CD8-positive, alpha-beta memory T cell (primary cell): ENCODE measurements around the gene RFC2. TPM values are rescaled to one million over a fixed set of nuclear protein-coding genes. Genes with fewer than 3 reads are reported as not detected.
"Not testable (repeated sequence)": the region's sequence is repeated elsewhere in the genome, so short reads cannot be mapped to it uniquely, and the experiment has no call there.

ENCODE experiments used
- CTCF ChIA-PET: fragments of 350-600 bp; sonication (Branson Sonifier 250); formaldehyde crosslinking; loops from one replicate; lab custom pipeline; 2021; ENCODE audit warnings: antibody characterized with exemption; lab: Charles Lee
- POLR2A ChIA-PET: fragments of 350-600 bp; sonication (Branson Sonifier 250); formaldehyde crosslinking; loops from one replicate; lab custom pipeline; 2021; ENCODE audit warnings: antibody characterized with exemption; lab: Charles Lee
- DNase-seq, 5 donors: peaks; one replicate each; pipeline versions ENCODE4 v3.0.0 to v3.0.0-alpha.2; 2020 to 2022; ENCODE audit warnings: mixed read lengths in 1 of 5
- H3K27ac ChIP-seq: one replicate; pipeline ENCODE4 v1.7.0; 2013; ENCODE audit warnings: low read depth, mild to moderate bottlenecking, low read length, moderate library complexity
- H3K27me3 ChIP-seq: 2 replicates; pipeline ENCODE4 v1.7.0; 2013; ENCODE audit warnings: low read length, mild to moderate bottlenecking; ENCODE audit not compliant: insufficient read depth, poor library complexity, severe bottlenecking
- H3K36me3 ChIP-seq: 2 replicates; pipeline ENCODE4 v1.7.0; 2013; ENCODE audit warnings: mild to moderate bottlenecking, low read length, moderate library complexity; ENCODE audit not compliant: insufficient read depth
- H3K4me1 ChIP-seq: 2 replicates; pipeline ENCODE4 v1.7.0; 2013; ENCODE audit warnings: mild to moderate bottlenecking, low read length, moderate library complexity; ENCODE audit not compliant: insufficient read depth
- H3K4me3 ChIP-seq: 2 replicates; pipeline ENCODE4 v1.7.0; 2013; ENCODE audit warnings: mild to moderate bottlenecking, low read length
- H3K9me3 ChIP-seq: 2 replicates; pipeline ENCODE4 v1.7.0; 2013; ENCODE audit warnings: mild to moderate bottlenecking, low read length
- H3K27ac Mint-ChIP-seq, 8 donors: one replicate each; pipeline ENCODE4 v1.8.0; 2020 to 2021; ENCODE audit warnings: mixed read lengths in 8 of 8, mild to moderate bottlenecking in 6 of 8, inconsistent platforms in 3 of 8, moderate library complexity in 3 of 8
- H3K27me3 Mint-ChIP-seq, 2 donors: one replicate each; pipeline ENCODE4 v1.8.0; 2020 to 2021; ENCODE audit warnings: mixed read lengths in 2 of 2, mild to moderate bottlenecking in 1 of 2, moderate library complexity in 1 of 2
- H3K36me3 Mint-ChIP-seq, 3 donors: one replicate each; pipeline ENCODE4 v1.8.0; 2020 to 2021; ENCODE audit warnings: mixed read lengths in 3 of 3, inconsistent platforms in 1 of 3, mild to moderate bottlenecking in 1 of 3
- H3K4me1 Mint-ChIP-seq, 3 donors: one replicate each; pipeline ENCODE4 v1.8.0; 2020 to 2021; ENCODE audit warnings: mixed read lengths in 3 of 3, inconsistent platforms in 1 of 3, mild to moderate bottlenecking in 1 of 3
- H3K4me3 Mint-ChIP-seq, 7 donors: one replicate each; pipeline ENCODE4 v1.8.0; 2020 to 2021; ENCODE audit warnings: mixed read lengths in 7 of 7, mild to moderate bottlenecking in 6 of 7, moderate library complexity in 4 of 7, inconsistent platforms in 2 of 7
- H3K9me3 Mint-ChIP-seq, 5 donors: one replicate each; pipeline ENCODE4 v1.8.0; 2020 to 2022; ENCODE audit warnings: mixed read lengths in 5 of 5, mild to moderate bottlenecking in 3 of 5, moderate library complexity in 2 of 5, inconsistent platforms in 1 of 5
- polyA plus RNA-seq: library from polyadenylated mRNA; unstranded; fragments of 300-500 nt; fragmentation: Illumina TruSeq; gene quantifications from one replicate; pipeline ENCODE4 v1.2.3, GENCODE V29; 2021
- total RNA-seq, 2 experiments: library from RNA; stranded (reverse); gene quantifications; one replicate each; pipeline ENCODE4 v1.2.3, GENCODE V29; 2021

The RFC2 gene
- total and polyA plus RNA-seq, 3 experiments from 2014 or later = 24.8 to 99.4 (median 88.9) TPM

DNA sequence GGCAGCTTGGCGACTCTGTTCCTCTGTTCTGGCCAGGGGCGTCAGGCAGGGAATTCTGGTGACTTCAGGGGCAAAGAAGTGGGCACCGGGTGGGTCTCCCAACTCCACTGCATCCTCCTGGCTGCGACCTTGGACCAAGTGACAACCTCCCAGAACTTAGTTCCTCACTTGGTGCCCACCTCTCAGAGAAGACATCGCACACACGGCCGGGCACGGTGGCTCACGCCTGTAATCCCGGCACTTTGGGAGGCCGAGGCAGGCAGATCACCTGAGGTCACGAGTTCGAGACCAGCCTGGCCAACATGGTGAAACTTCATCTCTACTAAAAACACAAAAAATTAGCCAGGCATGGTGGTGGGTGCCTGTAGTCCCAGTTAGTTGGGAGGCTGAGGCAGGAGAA lies 29.3 kb downstream of the RFC2 start:
- DNase-seq, H3K9me3 ChIP-seq, POLR2A ChIA-PET, H3K27ac ChIP-seq, H3K4me1 ChIP-seq, H3K4me3 ChIP-seq, H3K27me3 Mint-ChIP-seq, H3K4me1 Mint-ChIP-seq, H3K27ac Mint-ChIP-seq, H3K36me3 ChIP-seq, CTCF ChIA-PET, H3K9me3 Mint-ChIP-seq, H3K4me3 Mint-ChIP-seq, H3K27me3 ChIP-seq: not testable (repeated sequence)
- peaks cover 0 to 13% (median 5%) of the 10 kb centered on the region in 3 donors for H3K36me3 Mint-ChIP-seq

DNA sequence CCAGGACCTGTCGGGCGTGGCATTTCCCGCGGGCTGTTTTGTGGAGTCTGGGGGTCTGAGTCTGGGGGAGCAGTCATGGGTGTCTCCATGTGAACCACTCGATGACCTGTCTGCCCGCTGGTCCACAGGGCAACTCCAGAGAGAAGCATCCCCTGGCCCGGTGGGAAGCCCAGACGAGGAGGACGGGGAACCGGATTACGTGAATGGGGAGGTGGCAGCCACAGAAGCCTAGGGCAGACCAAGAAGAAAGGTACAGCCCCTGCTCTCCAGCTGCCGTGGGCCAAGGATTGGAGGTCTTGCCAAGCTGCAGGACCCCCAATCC lies 29.7 kb downstream of the RFC2 start:
- CTCF ChIA-PET = no interaction called here
- POLR2A ChIA-PET = no interaction called here
- Histone ChIP-seq H3K36me3 (no peaks in the 10 kb centered on the region), H3K27me3 (no peaks in the 10 kb centered on the region), H3K27ac (no peak overlapping the region), H3K9me3 (no peaks in the 10 kb centered on the region), H3K4me1 (no peaks in the 10 kb centered on the region), H3K4me3 (no peak overlapping the region)
- Mint-ChIP-seq H3K36me3 (peaks cover 0 to 11% (median 5%) of the 10 kb centered on the region in 3 donors), H3K27ac (no peak overlapping the region), H3K9me3 (no peaks in the 10 kb centered on the region), H3K4me3 (no peak overlapping the region), H3K4me1 (peaks cover 4 to 5% (median 4%) of the 10 kb centered on the region in 3 donors), H3K27me3 (no peaks in the 10 kb centered on the region)
- DNase-seq = no peak

DNA sequence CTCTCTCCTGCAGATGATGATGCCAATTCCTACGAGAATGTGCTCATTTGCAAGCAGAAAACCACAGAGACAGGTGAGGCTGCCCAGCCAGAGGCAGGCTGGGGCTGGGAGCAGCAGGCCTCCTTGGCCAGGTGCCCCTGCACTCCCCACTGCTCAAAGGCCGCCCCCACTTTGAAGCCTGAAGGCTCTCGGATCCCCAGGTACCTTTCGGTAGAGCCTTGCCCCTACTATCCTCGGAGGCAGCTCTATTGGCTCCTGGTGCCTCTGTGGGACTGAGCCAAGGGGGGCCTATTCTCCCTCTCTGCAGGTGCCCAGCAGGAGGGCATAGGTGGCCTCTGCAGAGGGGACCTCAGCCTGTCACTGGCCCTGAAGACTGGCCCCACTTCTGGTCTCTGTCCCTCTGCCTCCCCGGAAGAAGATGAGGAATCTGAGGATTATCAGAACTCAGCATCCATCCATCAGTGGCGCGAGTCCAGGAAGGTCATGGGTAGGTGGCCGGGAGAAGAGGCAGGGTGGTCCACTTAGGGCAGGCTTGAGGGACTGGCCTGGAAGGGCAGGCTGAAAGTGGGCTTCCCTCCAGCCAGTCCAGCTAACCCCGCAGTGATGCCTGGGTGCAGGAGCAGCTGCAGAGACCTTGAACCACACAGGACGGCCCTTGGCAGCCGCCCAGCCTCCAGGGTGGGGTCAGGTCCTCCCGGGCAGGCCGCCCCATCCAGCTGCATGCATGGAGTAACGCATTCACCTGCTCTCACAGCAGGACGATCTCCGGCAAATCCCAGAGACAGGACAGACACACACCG lies 30.3 kb downstream of the RFC2 start:
- Histone ChIP-seq H3K4me3 (no peak overlapping the region), H3K9me3 (no peaks in the 10 kb centered on the region), H3K27me3 (no peaks in the 10 kb centered on the region), H3K27ac (no peak overlapping the region), H3K4me1 (no peaks in the 10 kb centered on the region), H3K36me3 (no peaks in the 10 kb centered on the region)
- POLR2A ChIA-PET = no interaction called here
- no peak for DNase-seq
- peak overlapping the region in 2 of 8 donors; percentile 38 to 55 for H3K27ac Mint-ChIP-seq
- H3K4me1 Mint-ChIP-seq = peaks cover 4 to 5% (median 4%) of the 10 kb centered on the region in 3 donors
- peaks cover 0 to 7% (median 4%) of the 10 kb centered on the region in 3 donors for H3K36me3 Mint-ChIP-seq
- CTCF ChIA-PET = interaction anchor here (1.1 to 1.6 kb wide), 2 partner anchors 17 to 177 kb away, joined by 4 to 8 read pairs; no protein-coding TSS in a partner anchor
- no peak overlapping the region for H3K4me3 Mint-ChIP-seq
- H3K9me3 Mint-ChIP-seq = no peaks in the 10 kb centered on the region
- H3K27me3 Mint-ChIP-seq = no peaks in the 10 kb centered on the region

DNA sequence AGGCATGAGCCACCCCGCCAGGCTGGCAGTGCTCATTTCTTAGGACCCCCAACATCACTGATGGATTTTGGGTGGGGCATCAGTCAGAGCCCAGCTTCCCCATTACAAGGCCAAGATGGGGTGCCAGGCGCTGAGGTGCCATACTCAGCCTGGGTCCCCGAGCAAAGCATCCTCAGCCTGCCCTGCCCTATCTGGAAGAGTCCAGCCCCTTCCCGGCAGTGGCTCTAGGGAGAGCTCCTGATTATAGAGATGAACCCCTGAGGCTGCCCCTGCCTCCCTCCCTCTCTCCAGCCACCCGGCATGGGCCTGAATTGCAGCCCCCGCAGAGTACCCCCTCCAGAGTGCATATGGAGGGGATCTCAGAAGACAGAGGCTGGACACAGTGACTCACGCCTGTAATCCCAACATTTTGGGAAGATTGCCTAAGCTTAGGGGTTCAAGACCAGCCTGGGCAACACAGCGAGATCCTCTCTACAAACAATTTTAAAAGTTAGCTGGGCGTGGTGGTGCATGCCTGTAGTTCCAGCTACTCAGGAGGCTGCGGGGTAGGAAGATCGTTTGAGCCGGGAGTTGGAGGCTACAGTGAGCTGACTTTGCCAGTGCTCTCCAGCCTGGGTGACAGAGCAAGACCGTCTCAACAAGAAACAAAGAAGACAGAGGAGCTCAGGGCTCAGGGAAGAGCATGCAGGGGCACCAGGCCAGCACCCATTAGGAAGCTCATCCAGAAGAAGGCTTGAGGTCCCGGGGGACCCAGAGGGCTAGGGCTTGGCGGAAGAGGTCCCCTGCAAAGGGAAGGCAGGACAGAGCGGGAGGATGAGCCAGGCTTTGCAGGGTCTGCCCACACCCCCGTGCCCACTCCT lies 31.1 kb downstream of the RFC2 start:
- no peaks in the 10 kb centered on the region for H3K9me3 Mint-ChIP-seq
- ChIA-PET POLR2A (no interaction called here), CTCF (interaction anchor here (1.1 to 1.6 kb wide), 2 partner anchors 16 to 178 kb away, joined by 4 to 8 read pairs; no protein-coding TSS in a partner anchor)
- H3K4me3 Mint-ChIP-seq = no peak overlapping the region
- Histone ChIP-seq H3K36me3 (no peaks in the 10 kb centered on the region), H3K9me3 (no peaks in the 10 kb centered on the region), H3K27ac (no peak overlapping the region), H3K4me3 (no peak overlapping the region), H3K4me1 (peaks cover 3% of the 10 kb centered on the region), H3K27me3 (no peaks in the 10 kb centered on the region)
- H3K36me3 Mint-ChIP-seq = peaks cover 0 to 6% (median 4%) of the 10 kb centered on the region in 3 donors
- H3K27me3 Mint-ChIP-seq = no peaks in the 10 kb centered on the region
- H3K4me1 Mint-ChIP-seq = peaks cover 7 to 9% (median 7%) of the 10 kb centered on the region in 3 donors
- H3K27ac Mint-ChIP-seq = peak overlapping the region in 2 of 8 donors; percentile 43 to 63
- DNase-seq = no peak

DNA sequence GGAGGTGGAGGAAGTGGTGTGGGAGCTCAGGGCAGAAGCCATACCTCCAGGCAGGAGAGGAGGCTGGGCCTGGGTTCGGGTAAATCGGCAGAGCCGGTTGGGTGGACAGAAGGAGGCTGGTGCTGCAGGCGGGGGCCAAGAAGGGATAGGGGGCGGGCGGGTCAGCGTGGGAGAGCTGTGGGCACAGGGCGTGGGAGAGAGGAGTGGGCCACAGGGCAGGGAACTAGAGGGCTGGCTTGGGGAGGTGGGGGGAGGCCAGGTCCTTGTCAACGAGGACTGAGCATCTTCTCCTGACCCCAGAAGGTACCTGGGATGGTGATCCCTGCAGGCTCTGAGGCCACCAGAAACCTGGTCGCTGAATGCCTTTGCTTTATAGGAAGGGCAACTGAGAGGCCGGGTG lies 32.5 kb downstream of the RFC2 start:
- peaks cover 0 to under 1% of the 10 kb centered on the region in 2 donors for H3K27me3 Mint-ChIP-seq
- peaks cover 14 to 17% (median 17%) of the 10 kb centered on the region in 3 donors for H3K4me1 Mint-ChIP-seq
- Histone ChIP-seq H3K27ac (no peak overlapping the region), H3K27me3 (no peaks in the 10 kb centered on the region), H3K9me3 (no peaks in the 10 kb centered on the region), H3K4me1 (peaks cover 15% of the 10 kb centered on the region), H3K4me3 (no peak overlapping the region), H3K36me3 (no peaks in the 10 kb centered on the region)
- peaks cover 0 to 4% (median 1%) of the 10 kb centered on the region in 3 donors for H3K36me3 Mint-ChIP-seq
- no peaks in the 10 kb centered on the region for H3K9me3 Mint-ChIP-seq
- ChIA-PET CTCF (no interaction called here), POLR2A (no interaction called here)
- no peak overlapping the region for H3K4me3 Mint-ChIP-seq
- DNase-seq = no peak
- no peak overlapping the region for H3K27ac Mint-ChIP-seq

DNA sequence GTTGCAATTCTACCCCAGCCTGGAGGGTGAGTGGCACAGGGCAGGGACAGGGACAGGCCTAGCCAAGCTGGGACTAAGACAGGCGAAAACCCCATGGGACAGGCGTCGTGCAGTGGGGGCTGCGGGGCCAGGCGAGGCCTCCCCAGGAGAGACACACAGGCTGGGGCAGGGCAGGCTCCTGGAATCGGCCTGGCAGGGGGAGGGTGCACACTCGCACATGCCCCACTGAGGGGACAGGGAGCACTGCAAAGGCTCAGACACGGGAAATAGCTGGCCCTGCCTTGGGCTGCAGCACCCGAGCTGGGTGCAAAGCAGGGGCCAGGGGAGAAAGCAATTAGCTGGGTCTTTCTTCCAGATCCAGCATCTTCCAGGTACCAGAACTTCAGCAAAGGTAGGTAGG lies 34.0 kb downstream of the RFC2 start:
- Mint-ChIP-seq H3K27me3 (peaks cover 0 to 3% of the 10 kb centered on the region in 2 donors), H3K4me1 (peaks cover 12 to 14% (median 12%) of the 10 kb centered on the region in 3 donors), H3K4me3 (no peak overlapping the region), H3K36me3 (peaks cover 0 to 1% (median 0%) of the 10 kb centered on the region in 3 donors), H3K27ac (no peak overlapping the region), H3K9me3 (no peaks in the 10 kb centered on the region)
- Histone ChIP-seq H3K9me3 (no peaks in the 10 kb centered on the region), H3K4me3 (no peak overlapping the region), H3K36me3 (no peaks in the 10 kb centered on the region), H3K4me1 (peaks cover 15% of the 10 kb centered on the region), H3K27ac (no peak overlapping the region), H3K27me3 (no peaks in the 10 kb centered on the region)
- CTCF ChIA-PET = interaction anchor here (4.3 kb wide), 1 partner anchor 13 kb away, joined by 23 read pairs; no protein-coding TSS in a partner anchor
- DNase-seq = no peak
- POLR2A ChIA-PET = no interaction called here

DNA sequence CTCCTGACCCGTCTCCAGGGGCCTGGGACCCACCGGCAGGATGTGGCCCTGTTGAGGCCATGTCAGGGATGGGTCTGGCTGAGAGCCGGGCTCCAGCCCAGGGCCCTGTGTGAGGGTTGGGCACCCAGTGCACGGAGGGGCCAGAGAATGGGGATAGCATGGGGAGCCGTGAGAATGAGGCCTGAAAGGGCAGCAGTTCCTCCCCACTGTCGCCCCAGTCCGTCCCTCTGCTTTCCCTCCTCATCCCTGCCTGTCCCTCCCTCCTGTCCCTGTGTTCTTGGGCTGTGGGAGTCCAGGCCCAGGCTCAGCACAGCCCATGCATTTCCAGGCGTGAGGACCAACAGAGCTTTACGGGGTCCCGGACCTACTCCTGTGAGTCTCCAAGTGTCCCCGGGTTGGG lies 34.8 kb downstream of the RFC2 start:
- H3K4me1 ChIP-seq = peaks cover 15% of the 10 kb centered on the region
- peaks cover 0 to 3% of the 10 kb centered on the region in 2 donors for H3K27me3 Mint-ChIP-seq
- H3K27ac ChIP-seq = no peak overlapping the region
- H3K9me3 Mint-ChIP-seq = no peaks in the 10 kb centered on the region
- CTCF ChIA-PET = interaction anchor here (4.3 kb wide), 1 partner anchor 12 kb away, joined by 23 read pairs; no protein-coding TSS in a partner anchor
- H3K9me3 ChIP-seq = no peaks in the 10 kb centered on the region
- H3K4me1 Mint-ChIP-seq = peaks cover 12 to 14% (median 12%) of the 10 kb centered on the region in 3 donors
- POLR2A ChIA-PET = no interaction called here
- H3K4me3 Mint-ChIP-seq = no peak overlapping the region
- H3K27me3 ChIP-seq = no peaks in the 10 kb centered on the region
- no peak for DNase-seq
- peaks cover 0 to under 1% (median 0%) of the 10 kb centered on the region in 3 donors for H3K36me3 Mint-ChIP-seq
- no peak overlapping the region for H3K4me3 ChIP-seq
- no peaks in the 10 kb centered on the region for H3K36me3 ChIP-seq
- no peak overlapping the region for H3K27ac Mint-ChIP-seq
